HepG2 (cell line): Measurements from ENCODE around the gene SLX9. TPM values are rescaled to one million over a fixed set of nuclear protein-coding genes. Genes with fewer than 3 reads are reported as not detected.

Source experiments
- ATAC-seq: fragments of 200-7000 bp; cut with Tn5 transposase; 3 replicates; pipeline ENCODE4 v1.9.1; 2020; ENCODE audit warnings: mild to moderate bottlenecking, moderate library complexity
- BruUV-seq: library from RNA; stranded (reverse); fragments of 400-500 nt; replicated peaks from 2 replicates; lab custom pipeline; 2021; lab: Mats Ljungman, UMichigan
- CTCF ChIA-PET: fragments of 300-600 bp; formaldehyde crosslinking; extraction: SDS; loops from one replicate; lab custom pipeline; 2021; ENCODE audit warnings: low total read pairs, inconsistent platforms, low intra/inter-chr PET ratio; lab: Yijun Ruan, JAX
- POLR2A ChIA-PET: fragments of 350-600 bp; sonication (Branson Sonifier 250); formaldehyde crosslinking; loops from one replicate; lab custom pipeline; 2020; ENCODE audit warnings: antibody characterized with exemption, inconsistent platforms; lab: Yijun Ruan, JAX
- DNase-seq: peaks from one replicate; pipeline ENCODE4 v3.0.0-alpha.2; 2015; ENCODE audit warnings: low spot score
- FAIRE-seq: peaks from 3 replicates; lab custom pipeline; 2011; peaks lifted over from hg19 to GRCh38; lab: Jason Lieb, UNC
- H2AFZ ChIP-seq: one replicate; pipeline ENCODE4 v1.6.1; 2011; ENCODE audit warnings: low read length, inconsistent platforms
- H3K27ac ChIP-seq: fragments of 300-600 bp; 3 replicates; pipeline ENCODE4 v1.8.0; 2011; ENCODE audit warnings: mixed run types, mild to moderate bottlenecking, mixed read lengths, low read length, inconsistent platforms; ENCODE audit not compliant: insufficient read depth; ENCODE audit errors: extremely low read length
- H3K27me3 ChIP-seq, 2 experiments: fragments of 200-600 bp in 1 of 2; 2 replicates in 1 of 2; 3 replicates in 1 of 2; pipeline versions ENCODE4 v1.6.0 to v1.8.0; 2011; ENCODE audit warnings: low read length in 2 of 2, mild to moderate bottlenecking in 2 of 2, moderate library complexity in 2 of 2, inconsistent platforms in 1 of 2; ENCODE audit not compliant: insufficient read depth in 2 of 2, control insufficient read depth in 1 of 2
- H3K36me3 ChIP-seq, 2 experiments: fragments of 200-600 bp in 1 of 2; replicated peaks in 1 of 2; 2 replicates in 1 of 2; 3 replicates in 1 of 2; pipeline versions ENCODE4 v1.5.1 to v1.8.0; 2011; ENCODE audit warnings: low read length in 2 of 2, inconsistent platforms in 1 of 2; ENCODE audit not compliant: insufficient read depth in 2 of 2, control insufficient read depth in 1 of 2
- H3K4me1 ChIP-seq: 2 replicates; pipeline ENCODE4 v1.5.1; 2012; ENCODE audit warnings: low read length, inconsistent platforms; ENCODE audit not compliant: insufficient read depth
- H3K4me2 ChIP-seq: 2 replicates; pipeline ENCODE4 v1.6.0; 2011; ENCODE audit warnings: low read depth, low read length, inconsistent platforms
- H3K4me3 ChIP-seq, 3 experiments: fragments of 200-600 bp in 1 of 3; sonication (generic), shearing (Covaris generic) in 1 of 3; replicated peaks in 1 of 3; 2 replicates each; pipeline ENCODE4 v1.5.1; 2011 to 2016; ENCODE audit warnings: low read length in 3 of 3, inconsistent platforms in 2 of 3, low read depth in 2 of 3, mild to moderate bottlenecking in 2 of 3, control low read depth in 1 of 3, mixed read lengths in 1 of 3; ENCODE audit not compliant: insufficient read depth in 1 of 3
- H3K79me2 ChIP-seq: one replicate; pipeline ENCODE4 v1.6.1; 2011; ENCODE audit warnings: low read length, inconsistent platforms; ENCODE audit not compliant: insufficient read depth
- H3K9ac ChIP-seq: 2 replicates; pipeline ENCODE4 v1.6.0; 2011; ENCODE audit warnings: mild to moderate bottlenecking, low read depth, low read length, inconsistent platforms; ENCODE audit not compliant: insufficient read depth
- H3K9me3 ChIP-seq: 2 replicates; pipeline ENCODE4 v1.5.1; 2012; ENCODE audit warnings: mild to moderate bottlenecking, low read length
- H4K20me1 ChIP-seq: 2 replicates; pipeline ENCODE4 v1.6.0; 2011; ENCODE audit warnings: inconsistent platforms, mild to moderate bottlenecking, low read length, moderate library complexity; ENCODE audit not compliant: insufficient read depth
- ADNP ChIP-seq: sonication (generic); formaldehyde crosslinking; IDR thresholded peaks from 2 replicates; pipeline ENCODE4 v1.4.0; 2020; ENCODE audit warnings: missing genetic modification reagents
- ASH2L ChIP-seq: fragments of 300-600, 200-600 bp; sonication (generic); IDR thresholded peaks from 2 replicates; pipeline ENCODE4 v1.7.0; 2017; ENCODE audit warnings: low read depth, mild to moderate bottlenecking, moderate library complexity, mixed read lengths, low read length; ENCODE audit not compliant: insufficient read length
- EED ChIP-seq: sonication (generic); formaldehyde crosslinking; IDR thresholded peaks from 2 replicates; pipeline ENCODE4 v1.5.0; 2020; ENCODE audit warnings: mild to moderate bottlenecking, missing genetic modification reagents
- GABPA ChIP-seq, 2 experiments: IDR thresholded peaks; 2 replicates each; pipeline ENCODE4 v1.6.1; 2011 to 2016; ENCODE audit warnings: low read depth in 2 of 2, low read length in 1 of 2, missing biosample characterization in 1 of 2, missing genetic modification characterization in 1 of 2
- HMGA1 ChIP-seq: sonication (generic); formaldehyde crosslinking; conservative IDR thresholded peaks from 2 replicates; pipeline ENCODE4 v1.4.0; 2020; ENCODE audit warnings: missing genetic modification reagents
- HOXA3 ChIP-seq: sonication (generic); formaldehyde crosslinking; IDR thresholded peaks from 2 replicates; pipeline ENCODE4 v1.5.0; 2020; ENCODE audit warnings: missing genetic modification reagents
- IKZF4 ChIP-seq: sonication (generic); formaldehyde crosslinking; IDR thresholded peaks from 2 replicates; pipeline ENCODE4 v1.5.1; 2020; ENCODE audit warnings: borderline replicate concordance, mild to moderate bottlenecking, low read depth, missing genetic modification reagents; ENCODE audit errors: not compliant biosample characterization
- KDM6A ChIP-seq: IDR thresholded peaks from 2 replicates; pipeline ENCODE4 v1.6.1; 2016; ENCODE audit warnings: low read depth
- KMT2A ChIP-seq: sonication (generic); formaldehyde crosslinking; IDR thresholded peaks from 2 replicates; pipeline ENCODE4 v1.4.0; 2020; ENCODE audit warnings: missing genetic modification reagents
- MYNN ChIP-seq: sonication (generic); formaldehyde crosslinking; IDR thresholded peaks from 2 replicates; pipeline ENCODE4 v1.4.0; 2020; ENCODE audit warnings: mild to moderate bottlenecking, low read depth, missing genetic modification reagents
- RFXANK ChIP-seq: IDR thresholded peaks from 2 replicates; pipeline ENCODE4 v1.6.1; 2016
- RNF2 ChIP-seq: fragments of 450-650 bp; conservative IDR thresholded peaks from 2 replicates; pipeline ENCODE4 v1.6.1; 2016; ENCODE audit warnings: low read depth
- TCF7 ChIP-seq: sonication (generic); IDR thresholded peaks from 2 replicates; pipeline ENCODE4 v1.6.1; 2016; ENCODE audit warnings: antibody characterized with exemption, low read depth
- ZFP62 ChIP-seq: sonication (generic); formaldehyde crosslinking; IDR thresholded peaks from 2 replicates; pipeline ENCODE4 v1.4.0; 2020; ENCODE audit warnings: missing genetic modification reagents
- ZNF343 ChIP-seq: sonication (generic); formaldehyde crosslinking; IDR thresholded peaks from 2 replicates; pipeline ENCODE4 v1.4.0; 2020; ENCODE audit warnings: mild to moderate bottlenecking, missing genetic modification reagents
- ZNF446 ChIP-seq: sonication (generic); formaldehyde crosslinking; IDR thresholded peaks from 2 replicates; pipeline ENCODE4 v1.5.0; 2020; ENCODE audit warnings: mild to moderate bottlenecking, missing genetic modification reagents
- ZNF570 ChIP-seq: sonication (generic); formaldehyde crosslinking; IDR thresholded peaks from 2 replicates; pipeline ENCODE4 v1.4.0; 2020; ENCODE audit warnings: mild to moderate bottlenecking, missing genetic modification reagents, borderline replicate concordance
- ZNF775 ChIP-seq: sonication (generic); formaldehyde crosslinking; IDR thresholded peaks from 2 replicates; pipeline ENCODE4 v1.4.0; 2020; ENCODE audit warnings: missing genetic modification reagents, mild to moderate bottlenecking, moderate library complexity, borderline replicate concordance
- WGBS: methylation state at CpG from one replicate; pipeline ENCODE4 v1.1.6; 2017; ENCODE audit warnings: low lambda C conversion rate; 5-methylcytosine and 5-hydroxymethylcytosine counted together
- in situ Hi-C: cut with HindIII; loops from 2 replicates; pipeline ENCODE4 v1.10.0; 2017; ENCODE audit warnings: low pct_unique_long_range_greater_than_20kb; ENCODE audit not compliant: extremely low pct_ligation_motif_present
- intact Hi-C: fragments of 100-400 bp; cut with micrococcal nuclease; formaldehyde crosslinking; loops from one replicate; pipeline ENCODE4 v1.10.0; 2022; ENCODE audit not compliant: unreplicated experiment
- polyA plus RNA-seq, 8 experiments: library from polyadenylated mRNA; depleted of rRNA in 3 of 8; stranded (reverse) in 7 of 8; unstranded in 1 of 8; fragments of >200 nt; fragmentation: Illumina TruSeq in 4 of 8; extraction: Trizol in 4 of 8; gene quantifications; 2 replicates each; pipeline versions ENCODE4 v1.2.1 to v1.2.3, GENCODE V29; 2011 to 2016; ENCODE audit warnings: low read depth in 4 of 8, missing spikeins in 1 of 8, mixed read lengths in 1 of 8; ENCODE audit not compliant: insufficient read depth in 1 of 8
- total RNA-seq, 5 experiments: library from RNA; depleted of rRNA; stranded (reverse); fragments of >200 nt; fragmentation: Illumina TruSeq; extraction: Trizol; gene quantifications; 2 replicates each; pipeline ENCODE4 v1.2.3, GENCODE V29; 2016; ENCODE audit warnings: low read depth in 1 of 5
- TF ChIP-seq, protein P1 (sequence below): sonication (generic); formaldehyde crosslinking; IDR thresholded peaks from 2 replicates; pipeline ENCODE4 v1.9.0; 2021; ENCODE audit warnings: missing genetic modification reagents, mild to moderate bottlenecking, borderline replicate concordance
- TF ChIP-seq, protein P2 (sequence below): sonication (generic); formaldehyde crosslinking; IDR thresholded peaks from 2 replicates; pipeline ENCODE4 v1.5.0; 2020; ENCODE audit warnings: missing genetic modification reagents

The SLX9 gene
- total and polyA plus RNA-seq, 2 of the 13 experiments (the other 11 are each of a cell fraction or from before 2014, with no cell fraction given) = 21.0 to 47.1 TPM

DNA sequence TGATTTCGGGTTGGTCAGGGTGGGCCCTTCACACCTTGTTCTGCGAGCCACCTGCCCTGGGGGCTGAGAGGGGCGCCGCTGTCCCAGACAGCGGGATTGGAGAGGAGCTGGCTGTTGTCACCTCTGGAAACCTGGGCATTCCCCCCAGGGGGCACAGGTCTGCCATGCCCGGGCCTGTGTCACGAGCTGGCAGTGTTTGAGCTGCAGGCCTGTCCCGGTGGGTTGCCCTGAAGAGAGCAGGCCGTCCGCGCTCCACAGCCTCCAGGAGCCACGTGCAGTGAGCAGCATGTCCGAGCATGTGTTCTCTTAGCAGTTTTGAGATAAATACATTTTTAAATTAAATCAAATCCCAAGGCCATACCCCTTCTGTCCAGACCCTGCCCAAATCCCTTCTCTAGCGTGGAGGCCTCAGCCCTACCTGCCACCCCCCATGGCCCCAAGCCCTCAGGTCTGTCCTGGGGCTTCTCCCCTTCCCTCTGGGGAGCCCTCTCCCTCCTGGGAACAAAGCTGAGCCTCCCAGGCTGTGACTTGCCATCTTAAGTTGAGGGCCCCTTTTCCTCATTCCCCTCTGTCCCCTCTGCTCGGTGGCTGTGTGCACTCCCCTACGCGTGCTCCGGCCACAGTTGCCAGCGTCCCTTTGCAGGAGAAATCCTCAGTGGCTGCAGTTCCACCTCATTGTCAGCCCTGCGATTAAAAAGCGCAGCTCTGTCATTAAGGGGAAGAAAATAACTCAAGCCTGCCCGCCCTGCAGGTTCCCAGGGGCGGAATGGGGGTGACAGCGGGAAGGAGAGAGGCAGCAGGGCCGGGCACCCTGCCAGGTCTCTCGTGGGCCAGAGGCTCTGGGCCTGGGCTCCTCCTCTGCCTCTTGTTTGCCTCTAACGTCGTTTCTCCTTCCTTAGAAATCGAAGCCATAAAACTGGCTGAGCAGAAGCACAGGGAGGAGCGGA, 26.6 kb downstream of the SLX9 start:
- POLR2A ChIA-PET = no interaction called here
- DNase-seq (no peak), FAIRE-seq (no peak), ATAC-seq (no peak)
- H3K4me1 ChIP-seq = peaks cover 11% of the 10 kb centered on the region
- no peak overlapping the region for H3K27ac ChIP-seq
- H3K9me3 ChIP-seq = no peaks in the 10 kb centered on the region
- no peak overlapping the region for H2AFZ ChIP-seq
- CTCF ChIA-PET = no interaction called here
- BruUV-seq = no TSS peak
- peaks cover 18 to 61% of the 10 kb centered on the region in 2 experiments for H3K36me3 ChIP-seq
- no peak overlapping the region for H3K4me2 ChIP-seq
- 95% methylated on average over 19 of the region's 30 CpGs for WGBS
- no peaks in the 10 kb centered on the region for H4K20me1 ChIP-seq
- no peak overlapping the region for H3K4me3 ChIP-seq
- no peak for TF ChIP-seq EED (CRISPR knock-in tag)
- no peak for TF ChIP-seq ZNF570
- TF ChIP-seq ZNF343 = no peak
- TF ChIP-seq HOXA3 (CRISPR knock-in tag) = no peak
- no peak for TF ChIP-seq HMGA1 (CRISPR knock-in tag)
- no peak for TF ChIP-seq IKZF4
- no peak for TF ChIP-seq KMT2A (CRISPR knock-in tag)
- TF ChIP-seq TCF7 = no peak
- no peak for TF ChIP-seq ZNF775 (CRISPR knock-in tag)
- TF ChIP-seq, protein P1, sequence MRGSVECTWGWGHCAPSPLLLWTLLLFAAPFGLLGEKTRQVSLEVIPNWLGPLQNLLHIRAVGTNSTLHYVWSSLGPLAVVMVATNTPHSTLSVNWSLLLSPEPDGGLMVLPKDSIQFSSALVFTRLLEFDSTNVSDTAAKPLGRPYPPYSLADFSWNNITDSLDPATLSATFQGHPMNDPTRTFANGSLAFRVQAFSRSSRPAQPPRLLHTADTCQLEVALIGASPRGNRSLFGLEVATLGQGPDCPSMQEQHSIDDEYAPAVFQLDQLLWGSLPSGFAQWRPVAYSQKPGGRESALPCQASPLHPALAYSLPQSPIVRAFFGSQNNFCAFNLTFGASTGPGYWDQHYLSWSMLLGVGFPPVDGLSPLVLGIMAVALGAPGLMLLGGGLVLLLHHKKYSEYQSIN = no peak
- no peak for TF ChIP-seq RFXANK (CRISPR knock-in tag)
- no peak for TF ChIP-seq ASH2L
- TF ChIP-seq GABPA (IDR thresholded peaks at IDR 0.05; ENCODE audit: low read depth, low read length) = no peak
- TF ChIP-seq GABPA (CRISPR knock-in tag; IDR thresholded peaks at IDR 0.05; ENCODE audit: low read depth) = no peak
- TF ChIP-seq MYNN (CRISPR knock-in tag) = no peak
- no peak for TF ChIP-seq RNF2
- TF ChIP-seq, protein P2, sequence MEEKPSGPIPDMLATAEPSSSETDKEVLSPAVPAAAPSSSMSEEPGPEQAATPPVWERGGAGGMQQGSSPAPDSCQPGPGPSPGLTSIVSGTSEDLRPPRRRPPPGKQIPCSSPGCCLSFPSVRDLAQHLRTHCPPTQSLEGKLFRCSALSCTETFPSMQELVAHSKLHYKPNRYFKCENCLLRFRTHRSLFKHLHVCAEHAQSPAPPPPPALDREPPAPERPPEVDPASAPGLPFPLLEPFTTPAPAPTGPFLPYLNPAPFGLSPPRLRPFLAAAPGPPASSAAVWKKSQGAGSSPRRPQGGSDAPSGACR (CRISPR knock-in tag) = no peak
- no peak for TF ChIP-seq ZFP62 (CRISPR knock-in tag)
- TF ChIP-seq ZNF446 = no peak
- TF ChIP-seq ADNP = no peak
- TF ChIP-seq KDM6A (CRISPR knock-in tag) = no peak
- H3K27me3 ChIP-seq = no peaks in the 10 kb centered on the region
- in situ Hi-C loops (no loop called here), intact Hi-C loops (no loop called here)
- no peak overlapping the region for H3K9ac ChIP-seq
- peaks cover 14% of the 10 kb centered on the region for H3K79me2 ChIP-seq
